ENCODE measurements around the gene RBBP8NL.
"Not testable (repeated sequence)": the region's sequence is repeated elsewhere in the genome, so short reads cannot be mapped to it uniquely, and the experiment has no call there.

RBBP8NL gene

DNA sequence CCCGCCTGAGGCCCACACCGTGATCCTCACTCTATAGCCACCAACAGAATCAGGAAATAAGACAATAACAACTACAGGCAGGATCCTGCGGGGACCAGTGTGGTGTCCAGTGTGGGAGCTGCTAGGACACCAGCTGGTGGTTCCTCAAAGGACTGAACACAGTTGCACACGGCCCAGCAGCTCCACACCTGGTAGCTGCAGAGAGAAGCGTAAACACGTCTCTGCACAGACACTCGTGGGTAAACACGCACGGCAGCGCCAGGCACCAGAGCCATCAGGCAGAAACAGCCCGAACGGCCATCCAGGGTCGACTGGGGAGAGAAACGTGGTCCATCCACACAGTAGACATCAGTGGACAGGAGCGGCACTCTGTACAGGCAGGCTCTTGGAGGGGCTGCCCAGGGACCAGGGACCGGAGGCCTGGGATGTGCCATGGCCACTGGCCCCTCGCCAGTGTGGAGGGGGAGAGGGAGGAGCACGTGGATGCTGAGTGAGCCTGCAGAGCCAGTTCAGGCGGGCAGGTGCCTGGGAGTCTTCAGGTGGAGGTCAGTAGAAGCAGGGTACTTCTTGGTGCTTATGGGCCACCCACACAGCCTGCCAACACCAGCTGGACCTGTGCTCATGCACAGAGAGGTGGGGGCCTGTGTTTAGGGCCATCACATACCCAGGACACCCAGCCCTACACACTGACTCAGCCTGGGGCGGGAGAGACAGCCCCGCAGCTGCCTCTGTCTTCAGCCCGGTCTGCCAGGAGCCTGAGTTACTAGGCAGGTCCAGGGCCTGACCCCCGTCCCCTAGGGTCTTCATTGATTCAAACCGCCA is 52.8 kb downstream of the RBBP8NL start:
- DNase-seq (ENCODE audit: low spot score) = no peak

DNA sequence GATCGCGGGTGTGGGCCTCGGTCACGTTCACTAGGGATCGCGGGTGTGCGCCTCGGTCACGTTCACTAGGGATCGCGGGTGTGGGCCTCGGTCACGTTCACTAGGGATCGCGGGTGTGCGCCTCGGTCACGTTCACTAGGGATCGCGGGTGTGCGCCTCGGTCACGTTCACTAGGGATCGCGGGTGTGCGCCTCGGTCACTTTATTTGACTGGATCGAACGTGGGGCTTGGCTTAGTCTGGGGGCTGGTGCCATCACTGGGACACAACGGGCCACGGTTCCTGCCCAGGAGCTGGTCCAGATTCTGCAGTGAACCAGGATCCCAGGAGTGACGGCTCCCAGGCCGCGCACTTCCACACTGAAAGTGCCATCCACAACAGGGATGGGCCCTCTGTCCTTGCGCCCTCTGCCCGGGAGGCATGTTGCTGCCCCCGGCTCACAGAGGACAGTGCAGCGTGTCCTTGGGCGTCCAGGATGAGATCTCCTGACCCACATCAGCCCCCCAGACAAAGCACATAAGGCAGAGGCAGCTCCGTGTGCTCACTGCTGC is 53.6 kb downstream of the RBBP8NL start:
- DNase-seq (ENCODE audit: low spot score) = not testable (repeated sequence)

GRCh38 chr20:62372042-62372993 is 55.0 kb downstream of the RBBP8NL start:
- DNase-seq (ENCODE audit: low spot score) = no peak

DNA sequence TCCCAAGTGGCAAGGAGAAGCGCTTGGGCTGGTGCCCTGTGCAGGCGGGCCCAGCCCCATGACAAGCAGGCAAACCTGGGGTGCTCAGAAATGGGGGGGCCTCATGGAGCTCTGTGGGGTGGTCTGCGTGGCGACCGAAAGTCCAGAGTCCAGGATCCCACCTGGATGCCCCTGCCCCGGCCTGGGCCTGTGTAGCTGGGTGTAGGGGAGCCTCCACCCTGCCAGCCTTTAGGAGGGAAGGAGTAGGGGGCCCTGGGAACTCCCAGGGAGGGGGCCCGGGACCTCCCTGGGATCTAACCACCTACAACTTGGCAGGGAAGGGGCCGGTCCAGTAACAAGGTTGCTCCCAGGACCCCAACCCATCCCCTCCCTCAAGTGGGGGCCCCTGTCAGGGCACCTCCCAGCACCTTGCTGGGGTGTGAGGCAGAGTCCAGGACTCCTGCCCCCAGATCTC is 55.7 kb downstream of the RBBP8NL start:
- no peak for DNase-seq (ENCODE audit: low spot score)

DNA sequence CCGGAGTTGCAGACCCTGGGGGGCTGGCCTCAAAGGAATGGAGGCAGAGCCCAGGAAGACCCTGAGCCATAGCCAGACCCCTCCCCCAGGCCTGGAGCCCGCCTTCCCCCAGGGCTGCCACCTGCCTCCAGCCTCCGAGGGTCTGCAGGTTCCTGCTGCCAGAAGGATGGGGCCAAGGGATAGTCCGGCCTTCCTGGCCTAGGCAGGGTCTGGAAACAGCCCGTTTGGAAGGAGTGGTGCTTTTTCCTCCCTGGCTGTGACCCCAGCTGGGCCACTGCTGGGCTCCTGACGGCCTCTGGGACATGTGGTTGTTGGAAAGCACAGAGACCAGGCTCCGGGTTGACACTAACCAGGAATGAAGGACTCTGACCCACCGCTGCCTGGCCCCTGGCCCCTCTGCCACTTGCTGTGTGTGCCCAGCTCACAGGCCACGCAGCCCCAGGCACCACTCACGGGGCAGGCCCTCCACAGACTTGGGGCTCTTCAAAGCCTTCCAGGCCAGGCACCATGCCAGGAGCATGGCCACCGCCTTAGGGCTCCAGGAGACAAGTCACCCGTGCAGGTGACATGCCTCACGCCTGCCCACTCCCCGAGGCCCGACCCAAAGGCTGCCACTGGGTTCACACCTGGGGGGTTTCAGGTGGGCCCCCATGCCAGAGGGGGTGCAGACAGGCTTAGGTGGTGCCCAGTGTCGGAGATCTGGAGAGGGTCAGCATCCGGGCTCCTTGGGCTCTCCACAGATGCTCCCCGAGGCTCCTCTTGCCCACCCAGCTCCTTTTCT is 56.3 kb downstream of the RBBP8NL start:
- no peak for DNase-seq (ENCODE audit: low spot score)

- no peak for DNase-seq (ENCODE audit: low spot score)
These were observed 57.1 kb downstream of the RBBP8NL start for GRCh38 chr20:62370115-62370806.

- DNase-seq (ENCODE audit: low spot score) = no peak
These were observed 57.6 kb downstream of the RBBP8NL start for GRCh38 chr20:62369815-62370114.

DNA sequence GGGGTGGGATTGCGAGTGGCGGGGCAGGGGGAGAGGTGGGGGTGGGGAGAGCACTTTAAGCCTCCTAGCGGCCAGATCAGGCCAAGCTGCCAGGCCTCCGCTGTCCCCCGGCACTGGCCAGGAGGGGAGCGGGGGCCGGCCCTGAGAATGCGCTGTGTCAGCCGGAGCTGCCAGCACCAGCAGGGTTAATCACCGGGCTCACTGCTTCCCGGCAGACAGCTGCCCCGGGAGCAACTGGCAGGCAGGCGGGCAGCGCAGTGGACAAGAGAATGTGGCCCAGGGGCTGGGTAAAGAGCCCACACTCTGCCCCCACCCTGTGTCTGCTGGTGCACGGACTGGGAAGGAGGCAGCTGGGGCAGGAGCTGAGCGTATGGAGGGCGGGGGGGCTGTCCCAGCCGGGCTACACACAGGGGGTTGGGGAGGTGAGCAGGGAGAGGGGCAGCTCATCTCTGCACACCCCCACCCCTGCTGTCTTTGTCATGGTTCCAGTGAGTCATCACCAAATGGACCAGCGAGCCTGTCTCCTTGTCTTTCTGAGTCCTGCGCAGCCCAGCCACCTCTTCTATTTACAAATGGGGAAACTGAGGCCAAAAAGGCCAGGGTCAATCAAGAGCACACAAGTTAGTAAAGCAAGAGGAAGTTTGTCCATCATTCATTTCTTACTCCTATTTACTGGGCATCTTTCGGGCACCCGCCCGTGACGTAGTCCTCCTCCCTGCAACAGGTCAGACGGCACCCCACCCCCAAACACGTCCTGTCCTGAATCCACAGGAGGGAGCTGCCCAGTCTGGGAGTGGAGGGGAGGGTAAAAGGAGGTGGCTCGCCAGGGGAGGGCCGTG is 58.1 kb downstream of the RBBP8NL start:
- no peak for DNase-seq (ENCODE audit: low spot score)

- DNase-seq (ENCODE audit: low spot score) = no peak
These were observed 58.9 kb downstream of the RBBP8NL start for GRCh38 chr20:62368392-62368975.

DNA sequence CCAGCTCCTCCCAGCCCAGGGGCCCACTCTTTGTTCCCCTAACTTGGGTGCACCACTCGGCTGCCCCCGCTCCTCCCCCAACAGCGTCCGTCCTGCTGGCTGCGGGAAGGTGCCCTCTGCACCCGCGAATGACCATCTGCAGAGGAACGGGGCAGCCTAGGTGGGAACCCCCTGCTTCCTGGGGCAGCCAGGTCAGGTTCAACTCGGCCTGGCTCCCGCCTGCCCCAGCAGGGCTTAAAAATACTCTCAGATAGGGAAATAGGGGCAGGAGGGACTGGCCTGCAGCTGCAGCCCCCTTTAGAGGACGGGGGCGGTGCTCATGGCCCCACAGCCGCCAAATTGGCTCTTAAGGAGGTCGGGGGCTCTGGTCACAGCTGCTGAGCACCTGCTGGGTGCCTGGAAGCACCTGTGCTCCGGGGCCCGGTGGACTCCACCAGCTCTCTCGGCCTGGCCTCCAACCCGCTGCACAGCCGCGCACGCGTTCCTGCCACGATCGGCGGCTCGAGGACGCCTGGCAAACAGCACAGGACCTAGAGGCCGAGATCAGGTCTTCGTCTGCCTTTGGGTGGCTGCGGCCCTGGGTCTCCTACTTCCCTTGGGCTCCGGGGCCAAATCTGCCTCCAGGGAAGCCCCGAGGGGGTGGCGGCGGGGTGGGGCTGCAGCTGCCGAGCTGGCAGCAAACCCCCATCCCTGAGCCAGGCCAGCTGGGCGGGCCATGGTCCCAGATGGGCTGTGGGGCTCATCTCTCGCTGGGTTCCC is 59.5 kb downstream of the RBBP8NL start:
- no peak for DNase-seq (ENCODE audit: low spot score)

DNA sequence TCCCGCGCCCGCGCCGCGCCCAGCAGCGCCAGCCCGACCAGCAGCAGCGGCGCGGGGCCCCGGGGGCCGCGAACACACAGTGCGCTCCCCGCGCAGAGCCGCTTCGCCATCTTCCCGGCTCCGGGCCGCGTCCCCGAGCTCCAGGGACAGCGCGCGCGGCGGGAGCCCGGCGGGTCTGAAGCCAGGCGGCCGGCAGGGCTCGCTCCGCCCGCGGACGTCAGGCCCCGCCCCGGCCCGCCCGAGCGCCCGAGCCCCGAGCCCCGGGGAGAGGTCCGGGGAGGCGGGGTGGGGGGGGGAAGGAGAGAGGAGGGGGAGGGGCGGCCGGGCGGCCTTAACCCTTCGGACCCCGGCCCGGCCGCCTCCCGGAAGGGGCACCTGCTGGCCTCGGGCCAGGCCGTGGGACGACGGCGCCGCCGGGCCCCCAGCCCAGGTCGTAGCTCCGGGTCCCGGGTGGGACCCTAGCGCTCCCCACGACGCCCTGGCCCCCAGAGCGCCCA is 60.2 kb downstream of the RBBP8NL start, which contains the start of gene LAMA5:
Gene LAMA5 (minus strand): TSS at position 177 of the 497 bp plus-strand sequence. CDS start 67 bp downstream, at position 110.
- DNase-seq (ENCODE audit: low spot score) = no peak

GRCh38 chr20:62366370-62367135 is 60.8 kb downstream of the RBBP8NL start:
- no peak for DNase-seq (ENCODE audit: low spot score)

GRCh38 chr20:62365814-62366369 is 61.4 kb downstream of the RBBP8NL start:
- DNase-seq (ENCODE audit: low spot score) = no peak

- DNase-seq (ENCODE audit: low spot score) = no peak
These were observed 62.2 kb downstream of the RBBP8NL start for GRCh38 chr20:62364911-62365736.

DNA sequence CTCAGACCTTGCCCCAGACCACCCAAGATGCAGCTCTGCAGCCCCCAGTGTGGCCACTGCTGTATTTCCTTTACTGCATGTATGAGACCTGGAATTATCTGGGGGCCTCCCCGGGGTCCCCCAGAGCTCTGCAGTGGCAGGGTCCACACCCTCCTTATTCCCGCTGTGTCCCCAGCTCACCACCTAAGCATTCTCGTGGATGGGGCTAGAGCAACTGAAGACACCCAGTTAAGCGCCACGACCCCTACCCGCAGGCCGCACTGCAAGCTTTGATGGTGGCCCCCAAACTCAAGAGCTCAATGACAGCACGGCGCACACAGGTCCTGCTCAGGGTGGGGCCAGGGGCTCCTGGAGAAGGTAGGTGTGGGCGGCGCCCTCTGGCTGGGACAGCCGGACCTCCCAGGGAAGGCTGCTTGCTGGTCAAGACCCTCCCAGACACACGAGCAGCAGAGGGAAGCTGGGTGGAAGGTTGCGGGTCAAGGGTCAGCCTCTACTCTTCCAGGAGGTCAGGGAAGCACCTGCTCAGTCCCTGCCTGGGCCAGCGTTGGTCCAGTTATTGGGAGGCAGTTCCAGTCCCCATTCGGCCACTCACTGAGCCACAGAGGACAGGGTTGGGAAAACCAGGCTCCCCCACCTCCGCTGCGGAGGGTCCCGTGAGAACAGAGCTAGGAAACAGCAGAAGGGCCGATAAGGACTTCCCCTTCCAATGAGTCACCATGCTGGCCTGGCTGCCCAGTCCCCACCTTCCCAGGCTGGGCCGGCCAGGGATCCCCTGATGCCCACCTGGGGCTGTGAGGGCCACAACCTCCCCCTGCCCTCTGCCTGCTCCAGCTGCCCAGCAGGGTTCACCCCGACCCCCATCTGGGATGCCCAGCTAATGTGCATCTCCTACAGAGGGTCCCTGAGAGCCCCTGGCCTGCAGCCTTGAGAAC is 63.2 kb downstream of the RBBP8NL start:
- DNase-seq (ENCODE audit: low spot score) = no peak

All from pons (tissue), 1 donor.